HCT116 (cell line): ENCODE measurements around the gene ELFN1.
A peak's percentile ranks its signal among the peaks of the same experiment; 100 is the strongest.

Source experiments
- EZH2 ChIP-seq: fragments of 200-600 bp; sonication (generic); IDR thresholded peaks from 2 replicates; pipeline ENCODE4 v1.6.1; 2017; ENCODE audit warnings: antibody characterized with exemption, mixed run types
- EZH2phosphoT487 ChIP-seq: fragments of 200-600 bp; IDR thresholded peaks from 2 replicates; pipeline ENCODE4 v1.6.1; 2018; ENCODE audit warnings: antibody characterized with exemption, borderline replicate concordance
- FOSL1 ChIP-seq: IDR thresholded peaks from 2 replicates; pipeline ENCODE4 v1.6.1; 2012; ENCODE audit warnings: low read depth
- POLR2AphosphoS5 ChIP-seq: IDR thresholded peaks from 2 replicates; pipeline ENCODE4 v1.6.1; 2011; ENCODE audit warnings: mild to moderate bottlenecking, low read depth, low read length, moderate library complexity
- RAD21 ChIP-seq: IDR thresholded peaks from 2 replicates; pipeline ENCODE4 v1.6.1; 2012; ENCODE audit warnings: low read depth, mild to moderate bottlenecking
- SP1 ChIP-seq: IDR thresholded peaks from 2 replicates; pipeline ENCODE4 v1.6.1; 2012; ENCODE audit warnings: low read depth
- TF ChIP-seq, protein P1 (sequence below): IDR thresholded peaks from 2 replicates; pipeline ENCODE4 v1.6.1; 2012
- TF ChIP-seq, protein P2 (sequence below): IDR thresholded peaks from 2 replicates; pipeline ENCODE4 v1.6.1; 2011; ENCODE audit warnings: mild to moderate bottlenecking, low read length, moderate library complexity; ENCODE audit not compliant: insufficient replicate concordance; ENCODE audit errors: extremely low read depth
- TF ChIP-seq, protein P3 (sequence below), 3 experiments: fragments of 200-600 bp in 1 of 3; sonication (generic) in 1 of 3; IDR thresholded peaks in 2 of 3; conservative IDR thresholded peaks in 1 of 3; 2 replicates each; pipeline ENCODE4 v1.5.1; 2012 to 2017; ENCODE audit warnings: low read depth in 2 of 3, low read length in 2 of 3, antibody characterized with exemption in 1 of 3, borderline replicate concordance in 1 of 3, control low read depth in 1 of 3, mild to moderate bottlenecking in 1 of 3, mixed read lengths in 1 of 3, mixed run types in 1 of 3, moderate library complexity in 1 of 3; ENCODE audit not compliant: insufficient read depth in 1 of 3
- TF ChIP-seq, protein P4 (sequence below): IDR thresholded peaks from 2 replicates; pipeline ENCODE4 v1.6.1; 2012

DNA sequence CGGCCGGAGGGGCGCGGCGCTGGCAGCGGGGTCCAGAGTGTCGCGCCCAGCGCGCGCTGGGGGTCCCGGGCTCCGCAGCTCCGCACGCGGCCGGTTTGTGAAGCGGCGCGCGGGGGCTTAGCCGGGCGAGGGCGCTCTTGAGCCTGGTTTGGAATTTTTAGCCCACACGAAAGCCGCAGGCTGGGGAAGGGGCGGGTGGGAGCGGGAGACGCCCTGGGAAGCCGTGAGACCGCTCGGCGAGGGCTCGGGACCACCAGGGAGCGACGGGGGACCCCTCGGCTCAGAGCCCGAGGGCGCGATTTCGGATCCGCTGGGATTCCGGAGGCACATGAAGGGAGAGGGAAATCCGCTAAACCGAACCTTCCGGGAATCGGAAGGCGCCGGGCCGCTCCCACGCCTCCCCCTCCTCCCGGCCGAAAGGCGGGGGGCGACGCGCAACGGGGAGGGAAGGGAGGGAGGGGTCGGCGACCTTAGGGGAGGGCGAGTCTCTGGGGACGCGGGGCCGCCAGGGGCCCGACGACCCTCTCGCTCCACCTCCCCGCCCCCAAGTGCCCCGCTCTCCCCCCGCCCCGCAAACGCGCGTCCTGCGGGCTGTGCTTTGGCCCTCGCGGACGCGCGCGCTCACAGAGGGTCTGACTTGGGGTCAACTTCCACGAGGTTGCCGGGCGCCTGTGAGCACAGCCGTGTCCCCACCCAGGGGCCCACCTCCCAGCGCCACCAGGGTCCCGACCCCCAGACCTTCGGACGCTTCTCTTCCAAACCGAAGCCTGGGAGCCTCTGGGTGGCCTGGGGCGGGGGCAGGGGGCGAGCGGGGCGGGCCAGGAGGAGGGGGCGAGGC lies 5.1 kb upstream of the ELFN1 start:
- TF ChIP-seq EZH2 (no peak), POLR2AphosphoS5 (no peak), FOSL1 (no peak), EZH2phosphoT487 (no peak), RAD21 (peak; percentile 79), SP1 (no peak)
- TF ChIP-seq, protein P1, sequence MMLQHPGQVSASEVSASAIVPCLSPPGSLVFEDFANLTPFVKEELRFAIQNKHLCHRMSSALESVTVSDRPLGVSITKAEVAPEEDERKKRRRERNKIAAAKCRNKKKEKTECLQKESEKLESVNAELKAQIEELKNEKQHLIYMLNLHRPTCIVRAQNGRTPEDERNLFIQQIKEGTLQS = no peak
- TF ChIP-seq, protein P2, sequence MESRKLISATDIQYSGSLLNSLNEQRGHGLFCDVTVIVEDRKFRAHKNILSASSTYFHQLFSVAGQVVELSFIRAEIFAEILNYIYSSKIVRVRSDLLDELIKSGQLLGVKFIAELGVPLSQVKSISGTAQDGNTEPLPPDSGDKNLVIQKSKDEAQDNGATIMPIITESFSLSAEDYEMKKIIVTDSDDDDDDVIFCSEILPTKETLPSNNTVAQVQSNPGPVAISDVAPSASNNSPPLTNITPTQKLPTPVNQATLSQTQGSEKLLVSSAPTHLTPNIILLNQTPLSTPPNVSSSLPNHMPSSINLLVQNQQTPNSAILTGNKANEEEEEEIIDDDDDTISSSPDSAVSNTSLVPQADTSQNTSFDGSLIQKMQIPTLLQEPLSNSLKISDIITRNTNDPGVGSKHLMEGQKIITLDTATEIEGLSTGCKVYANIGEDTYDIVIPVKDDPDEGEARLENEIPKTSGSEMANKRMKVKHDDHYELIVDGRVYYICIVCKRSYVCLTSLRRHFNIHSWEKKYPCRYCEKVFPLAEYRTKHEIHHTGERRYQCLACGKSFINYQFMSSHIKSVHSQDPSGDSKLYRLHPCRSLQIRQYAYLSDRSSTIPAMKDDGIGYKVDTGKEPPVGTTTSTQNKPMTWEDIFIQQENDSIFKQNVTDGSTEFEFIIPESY = no peak
- TF ChIP-seq, protein P3, sequence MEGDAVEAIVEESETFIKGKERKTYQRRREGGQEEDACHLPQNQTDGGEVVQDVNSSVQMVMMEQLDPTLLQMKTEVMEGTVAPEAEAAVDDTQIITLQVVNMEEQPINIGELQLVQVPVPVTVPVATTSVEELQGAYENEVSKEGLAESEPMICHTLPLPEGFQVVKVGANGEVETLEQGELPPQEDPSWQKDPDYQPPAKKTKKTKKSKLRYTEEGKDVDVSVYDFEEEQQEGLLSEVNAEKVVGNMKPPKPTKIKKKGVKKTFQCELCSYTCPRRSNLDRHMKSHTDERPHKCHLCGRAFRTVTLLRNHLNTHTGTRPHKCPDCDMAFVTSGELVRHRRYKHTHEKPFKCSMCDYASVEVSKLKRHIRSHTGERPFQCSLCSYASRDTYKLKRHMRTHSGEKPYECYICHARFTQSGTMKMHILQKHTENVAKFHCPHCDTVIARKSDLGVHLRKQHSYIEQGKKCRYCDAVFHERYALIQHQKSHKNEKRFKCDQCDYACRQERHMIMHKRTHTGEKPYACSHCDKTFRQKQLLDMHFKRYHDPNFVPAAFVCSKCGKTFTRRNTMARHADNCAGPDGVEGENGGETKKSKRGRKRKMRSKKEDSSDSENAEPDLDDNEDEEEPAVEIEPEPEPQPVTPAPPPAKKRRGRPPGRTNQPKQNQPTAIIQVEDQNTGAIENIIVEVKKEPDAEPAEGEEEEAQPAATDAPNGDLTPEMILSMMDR (IDR thresholded peaks at IDR 0.05 in 2 of 3, conservative IDR thresholded peaks at IDR 0.05 in 1 of 3; ENCODE audit: borderline replicate concordance in 1 of 3, insufficient read depth in 1 of 3, low read depth in 2 of 3, low read length in 2 of 3) = peak; percentile 74 to 95 (median 83)
- TF ChIP-seq, protein P4, sequence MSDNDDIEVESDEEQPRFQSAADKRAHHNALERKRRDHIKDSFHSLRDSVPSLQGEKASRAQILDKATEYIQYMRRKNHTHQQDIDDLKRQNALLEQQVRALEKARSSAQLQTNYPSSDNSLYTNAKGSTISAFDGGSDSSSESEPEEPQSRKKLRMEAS = 0 out of 2 replicates have a peak, but pooled peaks have one; percentile 18
